ENCODE results near the gene GDPD3.
A peak's percentile ranks its signal among the peaks of the same experiment; 100 is the strongest.
"Not testable (repeated sequence)": the region's sequence is repeated elsewhere in the genome, so short reads cannot be mapped to it uniquely, and the experiment has no call there.

The GDPD3 gene

DNA sequence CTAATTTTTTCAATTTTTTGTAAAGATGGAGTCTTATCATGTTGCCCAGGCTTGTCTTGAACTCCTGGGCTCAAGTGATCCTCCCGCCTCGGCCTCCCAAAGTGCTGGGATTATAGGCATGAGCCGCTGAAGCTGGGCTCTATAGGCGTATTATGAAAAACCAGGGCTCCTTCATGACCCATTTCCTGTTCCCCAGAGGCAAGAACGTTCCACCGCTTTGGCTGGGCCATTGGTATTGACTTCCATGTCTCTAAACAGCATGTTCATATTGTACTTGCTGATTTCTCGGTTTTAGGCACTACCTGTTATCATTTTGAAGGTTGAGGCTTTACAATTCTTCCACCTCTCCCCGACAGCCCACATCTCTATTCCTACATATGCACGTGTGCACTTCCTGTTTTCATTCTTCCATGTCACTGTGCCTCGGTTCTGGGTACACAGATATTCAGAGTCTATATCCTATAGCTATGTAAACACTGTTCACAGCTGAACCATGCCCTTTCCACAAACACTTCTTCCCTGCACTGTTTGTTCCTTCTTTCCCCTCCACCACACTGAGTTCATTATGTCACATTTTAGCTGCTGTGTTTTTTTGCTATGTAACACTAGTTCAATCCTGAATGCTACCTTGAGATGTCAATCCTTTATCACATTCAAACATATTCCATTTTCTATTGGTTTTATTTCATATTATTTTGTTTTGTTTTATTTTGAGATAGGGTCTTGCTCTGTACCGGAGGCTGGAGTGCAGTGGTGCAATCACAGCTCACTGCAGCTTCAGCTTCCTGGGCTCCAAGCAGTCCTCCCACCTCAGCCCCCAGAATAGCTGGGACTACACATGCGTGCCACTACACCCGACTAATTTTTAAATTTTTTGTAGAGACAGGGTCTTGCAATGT is 26.5 kb upstream of the GDPD3 start:
- TF ChIP-seq, protein P1, sequence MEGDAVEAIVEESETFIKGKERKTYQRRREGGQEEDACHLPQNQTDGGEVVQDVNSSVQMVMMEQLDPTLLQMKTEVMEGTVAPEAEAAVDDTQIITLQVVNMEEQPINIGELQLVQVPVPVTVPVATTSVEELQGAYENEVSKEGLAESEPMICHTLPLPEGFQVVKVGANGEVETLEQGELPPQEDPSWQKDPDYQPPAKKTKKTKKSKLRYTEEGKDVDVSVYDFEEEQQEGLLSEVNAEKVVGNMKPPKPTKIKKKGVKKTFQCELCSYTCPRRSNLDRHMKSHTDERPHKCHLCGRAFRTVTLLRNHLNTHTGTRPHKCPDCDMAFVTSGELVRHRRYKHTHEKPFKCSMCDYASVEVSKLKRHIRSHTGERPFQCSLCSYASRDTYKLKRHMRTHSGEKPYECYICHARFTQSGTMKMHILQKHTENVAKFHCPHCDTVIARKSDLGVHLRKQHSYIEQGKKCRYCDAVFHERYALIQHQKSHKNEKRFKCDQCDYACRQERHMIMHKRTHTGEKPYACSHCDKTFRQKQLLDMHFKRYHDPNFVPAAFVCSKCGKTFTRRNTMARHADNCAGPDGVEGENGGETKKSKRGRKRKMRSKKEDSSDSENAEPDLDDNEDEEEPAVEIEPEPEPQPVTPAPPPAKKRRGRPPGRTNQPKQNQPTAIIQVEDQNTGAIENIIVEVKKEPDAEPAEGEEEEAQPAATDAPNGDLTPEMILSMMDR (IDR thresholded peaks at IDR 0.05), result no peak
- Histone ChIP-seq H3K27ac (no peak overlapping the region), H3K4me3 (no peak overlapping the region)
- no peak for DNase-seq (ENCODE audit: low spot score)

DNA sequence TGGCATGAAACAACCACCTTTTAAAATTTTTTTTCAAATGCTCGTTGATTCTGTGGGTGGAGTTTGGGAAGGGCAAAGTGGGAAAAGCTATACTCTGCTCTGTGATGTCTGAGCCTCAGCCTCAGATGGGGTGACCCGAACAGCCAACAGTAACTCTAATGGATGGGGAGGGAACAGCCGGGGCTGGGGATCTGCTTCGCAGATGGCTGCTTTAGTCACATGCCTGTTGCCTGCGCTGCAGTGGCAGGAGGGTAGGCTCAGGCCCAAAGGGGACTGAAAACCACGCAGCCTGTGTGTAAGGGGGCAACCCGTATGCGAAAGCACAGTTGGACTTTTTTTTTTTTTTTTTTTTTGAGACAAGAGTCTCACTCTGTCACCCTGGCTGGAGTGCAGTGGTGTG is 24.6 kb upstream of the GDPD3 start:
- H3K27ac ChIP-seq, result no peak overlapping the region
- TF ChIP-seq, protein P1 (IDR thresholded peaks at IDR 0.05), result no peak
- no peak overlapping the region for H3K4me3 ChIP-seq
- DNase-seq (ENCODE audit: low spot score), result no peak

DNA sequence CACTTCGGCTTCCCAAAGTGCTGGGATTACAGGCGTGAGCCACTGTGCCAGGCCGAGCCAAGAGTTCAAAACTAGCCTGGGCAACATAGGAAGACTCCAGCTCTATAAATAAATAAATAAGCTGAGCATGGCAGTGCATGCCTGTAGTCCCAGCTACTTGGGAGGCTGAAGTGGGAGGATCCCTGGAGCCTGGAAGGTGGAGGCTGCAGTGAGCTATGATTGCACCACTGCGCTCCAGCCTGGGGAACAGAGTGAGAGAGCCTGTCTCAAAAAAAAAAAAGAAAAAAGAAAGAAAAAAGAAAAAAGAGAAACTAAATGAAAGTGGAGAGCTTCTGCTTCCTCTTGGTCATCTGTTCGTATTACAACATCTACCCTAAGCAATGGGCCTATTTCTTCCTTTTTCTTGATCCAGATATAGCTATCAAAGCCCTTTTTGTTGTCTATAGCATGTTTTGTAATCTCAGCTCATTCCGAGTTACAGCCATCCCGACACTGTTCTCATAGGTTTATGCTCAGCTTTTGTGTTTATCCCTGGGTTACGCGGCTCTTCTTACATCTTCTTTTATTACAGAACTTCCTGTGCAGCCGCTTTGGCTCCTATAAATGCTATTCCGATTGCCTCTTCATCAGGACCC is 23.8 kb upstream of the GDPD3 start:
- H3K27ac ChIP-seq, result peak overlapping the region in 1 of 2 donors; percentile 47
- TF ChIP-seq, protein P1 (IDR thresholded peaks at IDR 0.05), result no peak
- no peak overlapping the region for H3K4me3 ChIP-seq
- DNase-seq (ENCODE audit: low spot score), result no peak

DNA sequence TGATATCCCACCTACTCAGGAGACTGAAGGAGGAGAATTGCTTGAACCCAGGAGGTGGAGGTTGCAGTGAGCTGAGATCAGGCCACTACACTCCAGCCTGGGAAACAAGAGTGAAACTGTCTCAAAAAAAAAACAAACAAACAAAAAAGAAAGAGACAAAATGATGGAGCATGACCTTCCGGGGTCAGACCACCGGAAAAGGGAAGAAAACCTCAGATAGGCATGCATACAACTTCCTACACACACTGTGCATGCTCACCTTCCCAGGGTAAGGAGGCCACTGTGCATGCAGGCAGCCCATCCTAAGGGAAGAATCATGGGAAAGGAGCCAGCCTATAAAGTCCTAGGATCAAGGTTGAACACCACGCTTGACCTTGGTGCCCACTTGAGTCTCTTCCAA is 19.3 kb upstream of the GDPD3 start:
- no peak overlapping the region for H3K27ac ChIP-seq
- TF ChIP-seq, protein P1 (IDR thresholded peaks at IDR 0.05), result no peak
- no peak for DNase-seq (ENCODE audit: low spot score)
- H3K4me3 ChIP-seq, result no peak overlapping the region

DNA sequence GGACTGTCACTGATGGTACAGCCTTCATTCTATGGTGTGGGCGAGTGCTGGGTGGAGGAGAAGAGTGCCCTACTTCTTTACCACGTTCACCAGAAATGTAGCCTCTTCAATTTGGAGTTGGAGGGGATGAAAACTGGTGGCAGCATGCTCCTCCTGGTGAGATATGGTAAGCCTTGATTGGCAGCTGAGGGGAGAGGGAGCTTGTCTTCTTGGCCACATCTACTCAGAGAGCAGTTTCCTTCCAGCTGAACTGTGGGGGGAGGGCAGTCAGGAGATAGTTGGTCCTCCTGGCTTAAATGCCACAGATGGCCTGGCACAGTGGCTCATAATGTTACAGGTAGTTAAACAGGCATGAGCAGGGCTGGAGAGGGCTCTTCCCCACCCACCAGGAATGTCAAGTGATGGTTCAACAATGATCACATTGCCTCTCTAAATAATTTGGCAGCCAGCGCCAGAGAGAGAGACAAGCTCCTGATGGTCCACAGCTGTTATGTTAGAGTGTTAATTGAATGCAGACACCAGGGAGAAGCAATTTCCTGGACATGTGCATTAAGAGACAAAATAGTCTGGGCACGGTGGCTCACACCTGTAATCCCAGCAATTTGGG is 18.6 kb upstream of the GDPD3 start:
- no peak for DNase-seq (ENCODE audit: low spot score)
- Histone ChIP-seq H3K4me3 (no peak overlapping the region), H3K27ac (no peak overlapping the region)
- TF ChIP-seq, protein P1 (IDR thresholded peaks at IDR 0.05), result no peak

DNA sequence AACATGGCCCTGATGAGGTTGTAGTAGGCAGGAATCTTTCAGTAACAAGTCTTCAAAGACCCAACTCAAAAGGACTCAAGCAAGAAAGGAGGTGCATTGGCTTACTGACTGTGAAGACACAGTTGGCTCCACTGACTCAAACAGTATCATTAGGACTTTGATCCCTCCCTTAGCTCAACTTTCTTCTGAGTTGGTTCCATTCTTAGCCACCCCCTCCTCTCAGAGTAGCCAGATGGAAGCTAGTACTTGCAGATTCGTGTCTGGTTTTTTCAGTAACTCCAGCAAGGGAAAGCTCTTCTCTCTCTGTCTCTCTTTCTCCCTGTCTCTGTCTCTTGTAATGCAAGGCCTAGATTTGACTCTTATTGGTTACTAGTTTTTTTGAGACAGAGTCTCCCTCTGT is 14.7 kb upstream of the GDPD3 start:
- H3K4me3 ChIP-seq, result no peak overlapping the region
- no peak for DNase-seq (ENCODE audit: low spot score)
- no peak overlapping the region for H3K27ac ChIP-seq
- TF ChIP-seq, protein P1 (IDR thresholded peaks at IDR 0.05), result no peak

DNA sequence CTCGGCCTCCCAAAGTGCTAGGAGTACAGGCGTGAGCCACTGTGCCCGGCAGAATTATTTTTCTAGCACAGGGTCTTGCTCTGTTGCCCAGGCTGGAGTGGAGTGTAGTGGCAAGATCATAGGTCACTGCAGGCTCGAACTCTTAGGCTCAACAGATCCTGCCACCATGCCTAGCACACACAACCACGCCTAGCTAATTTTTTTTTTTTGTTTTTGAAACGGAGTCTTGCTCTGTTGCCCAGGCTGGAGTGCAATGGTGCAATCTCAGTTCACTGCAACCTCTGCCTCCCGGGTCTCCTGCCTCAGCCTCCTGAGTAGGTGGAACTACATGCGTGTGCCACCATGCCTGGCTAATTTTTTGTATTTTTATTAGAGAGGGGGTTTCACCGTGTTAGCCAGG is 12.4 kb upstream of the GDPD3 start:
- DNase-seq (ENCODE audit: low spot score); H3K4me3 ChIP-seq; H3K27ac ChIP-seq: not testable (repeated sequence)

All from coronary artery (tissue), 2 donors.